COR-L47 (cell line): ENCODE data around the gene FAM3C.

ENCODE experiments used
- DNase-seq: peaks from one replicate; lab custom pipeline; 2025; lab: John Stamatoyannopoulos, UW

Gene FAM3C

DNA sequence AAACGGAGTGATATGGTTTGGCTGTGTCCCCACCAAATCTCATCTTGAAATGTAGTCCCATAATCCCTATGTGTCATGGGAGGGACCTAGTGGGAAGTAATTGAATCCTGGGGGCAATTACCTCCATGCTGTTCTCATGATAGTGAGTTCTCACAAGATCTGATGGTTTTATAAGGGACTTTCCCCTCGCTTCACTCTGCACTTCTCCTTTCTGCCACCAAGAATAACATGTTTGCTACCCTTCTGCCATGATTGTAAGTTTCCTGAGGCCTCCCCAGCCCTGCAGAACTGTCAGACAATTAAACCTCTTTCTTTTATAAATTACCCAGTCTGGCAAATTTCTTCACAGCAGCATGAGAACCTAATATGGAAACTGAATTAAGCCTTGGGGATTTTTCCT, 19.1 kb downstream of the FAM3C start:
- DNase-seq = no peak

DNA sequence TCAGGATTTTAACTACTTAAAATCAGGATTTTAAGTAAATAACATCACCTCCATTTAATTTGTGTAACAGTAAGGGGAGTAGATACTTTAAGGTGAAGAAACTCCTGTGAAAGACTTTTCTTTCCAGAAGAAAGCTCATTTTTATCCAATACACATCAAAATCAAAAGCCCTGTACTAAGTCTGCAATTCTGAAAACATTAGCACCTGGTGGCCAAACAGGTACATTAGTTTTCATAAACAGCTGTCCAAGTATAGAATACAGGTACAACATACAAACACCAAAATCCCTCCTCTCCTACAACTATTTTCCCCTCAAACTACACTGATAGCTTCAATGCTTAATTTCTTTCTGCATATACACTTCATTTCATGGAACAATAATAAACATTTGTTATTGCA, 22.9 kb downstream of the FAM3C start:
- no peak for DNase-seq

DNA sequence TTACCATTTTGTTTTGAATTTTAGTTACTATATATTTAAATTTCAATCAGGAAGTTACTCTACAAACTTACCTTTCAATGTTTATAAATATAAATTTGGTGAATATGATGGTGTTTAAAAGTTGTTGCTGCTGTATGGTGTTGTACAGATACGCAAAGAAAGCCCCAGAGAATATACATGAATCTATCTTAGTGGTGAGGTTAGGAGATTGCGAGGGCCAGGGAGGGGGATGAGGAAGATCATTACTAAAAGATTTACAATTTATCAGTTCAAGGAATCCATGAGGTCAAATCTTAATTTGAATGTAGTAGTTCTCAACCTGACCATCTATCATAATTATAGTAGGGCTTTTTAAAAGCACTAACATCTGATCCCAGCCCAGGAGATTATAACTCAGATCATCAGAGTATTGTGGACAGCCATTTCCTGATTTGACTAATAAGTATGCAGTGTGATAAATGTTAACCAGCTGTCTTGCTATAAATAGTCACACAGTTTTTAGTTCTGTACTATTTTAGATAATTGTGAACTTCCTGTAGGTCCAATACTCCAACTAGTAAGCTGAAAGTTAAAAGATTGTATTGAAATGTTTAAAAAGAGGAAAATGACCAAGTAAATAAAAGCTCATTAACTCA, 23.6 kb downstream of the FAM3C start:
- no peak for DNase-seq

DNA sequence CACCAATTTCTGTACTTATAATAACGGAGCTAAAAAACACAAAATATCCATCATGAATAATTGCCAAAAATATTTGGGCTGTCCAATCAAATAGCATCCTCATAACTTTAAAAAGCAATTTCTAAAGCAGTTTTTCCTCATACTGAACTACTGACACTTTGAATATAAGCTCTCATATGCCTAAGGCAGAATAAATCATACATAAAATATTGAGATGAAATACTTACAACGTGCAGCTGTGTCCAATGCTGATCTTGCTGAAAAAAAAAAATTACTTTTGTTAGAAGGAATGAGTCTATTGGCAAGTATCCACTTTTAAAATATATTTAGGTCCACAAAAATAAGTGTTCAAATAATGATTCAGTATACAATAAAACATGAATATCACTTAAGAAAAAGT, 24.2 kb downstream of the FAM3C start:
- DNase-seq = no peak

DNA sequence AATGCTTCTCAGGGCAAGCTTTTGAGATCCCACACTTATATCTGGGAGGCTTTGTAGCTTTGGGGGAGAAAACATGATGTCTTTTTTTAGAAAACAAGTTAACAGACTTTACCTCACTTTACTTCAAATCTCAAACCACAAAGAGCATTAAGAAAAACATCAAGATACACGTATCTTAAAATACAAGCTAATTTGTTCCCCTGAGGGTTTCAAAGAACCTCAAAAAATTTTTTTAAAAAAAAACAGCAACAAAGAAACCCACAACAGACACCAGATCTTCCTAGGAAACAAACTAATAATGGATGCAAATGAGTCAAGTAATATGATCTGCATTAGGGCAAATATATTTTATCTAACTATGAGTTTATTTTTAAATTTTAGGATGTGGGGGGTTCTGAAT, 24.7 kb downstream of the FAM3C start:
- no peak for DNase-seq

DNA sequence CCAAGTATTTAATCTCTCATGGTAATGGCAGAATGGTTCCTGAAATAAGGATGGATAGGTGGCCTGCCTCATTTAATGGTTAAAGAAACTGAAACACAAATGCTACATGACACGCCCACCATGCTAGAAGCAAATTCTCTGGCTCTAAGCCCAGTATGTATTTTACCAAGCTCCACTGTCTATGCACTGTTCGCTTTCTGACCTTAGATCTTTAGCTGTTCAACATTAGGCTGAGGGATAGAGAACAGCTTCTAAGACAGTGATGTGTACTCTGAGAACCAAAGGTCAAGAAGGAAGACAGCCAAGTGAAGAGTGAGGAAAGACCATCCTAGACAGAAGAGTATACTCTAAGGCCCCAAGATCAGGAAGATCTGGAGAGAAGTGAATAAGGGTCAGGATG, 26.6 kb downstream of the FAM3C start:
- peak; percentile 30 for DNase-seq

DNA sequence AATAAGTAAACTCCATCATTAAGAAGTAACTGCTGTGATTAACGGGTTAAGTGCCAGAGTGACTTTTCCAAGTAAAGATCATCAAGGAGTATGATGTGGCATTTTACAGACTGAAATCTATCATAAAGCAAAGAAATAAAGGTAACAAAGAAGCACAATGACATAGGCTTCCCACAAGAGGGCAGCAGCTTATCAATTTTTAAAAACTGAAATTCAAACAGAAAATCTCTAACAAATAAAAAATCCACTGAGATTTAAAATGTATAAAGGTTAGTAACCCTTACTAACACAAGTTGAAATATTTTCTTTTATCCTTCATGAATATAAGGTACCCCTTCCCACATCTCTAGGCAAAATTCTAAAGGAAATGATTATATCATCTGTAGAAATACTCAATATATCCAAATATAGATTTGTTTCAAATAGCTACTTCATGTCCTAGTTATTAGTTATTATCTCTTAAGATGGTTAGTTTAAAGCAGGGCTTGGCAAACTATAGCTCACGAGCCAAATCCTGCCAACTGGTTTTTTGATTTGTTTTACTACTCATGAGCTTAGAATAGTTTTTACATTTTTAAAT, 29.2 kb downstream of the FAM3C start:
- no peak for DNase-seq

DNA sequence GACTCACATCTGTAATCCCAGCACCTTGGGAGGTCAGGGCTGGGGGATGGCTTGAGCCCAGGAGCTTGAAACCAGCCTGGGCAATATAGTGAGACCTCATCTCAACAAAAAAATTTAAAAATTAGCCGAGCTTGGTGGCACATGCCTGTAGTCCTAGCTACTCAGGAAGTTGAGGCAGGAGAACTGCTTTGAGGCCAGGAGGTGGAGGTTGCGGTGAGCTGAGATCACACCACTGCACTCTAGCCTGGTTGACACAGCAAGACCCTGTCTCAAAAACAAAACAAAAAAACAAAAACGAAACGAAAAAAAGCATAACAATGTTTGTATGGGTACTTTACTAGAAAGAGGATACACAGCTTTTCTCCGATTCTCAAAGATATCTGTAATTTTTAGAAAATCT, 35.5 kb downstream of the FAM3C start:
- no peak for DNase-seq

DNA sequence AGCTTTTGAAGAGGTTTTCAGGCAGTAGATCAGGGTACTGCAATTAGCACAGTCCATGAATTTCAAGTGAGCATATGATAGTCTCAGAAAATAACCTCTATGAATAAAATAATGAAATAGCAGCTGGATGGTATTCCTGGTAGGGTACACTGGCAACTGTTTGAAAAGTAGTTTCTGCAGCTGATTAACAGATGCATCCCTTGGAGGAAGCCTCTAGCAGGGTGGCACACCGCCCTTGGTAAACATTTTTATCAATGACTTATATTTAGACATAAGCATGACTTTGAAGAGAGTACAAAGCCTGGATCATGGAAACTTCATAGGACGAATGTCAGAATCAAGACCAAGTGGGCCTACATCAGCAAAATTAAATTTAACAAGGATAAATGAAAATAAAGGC, 40.5 kb downstream of the FAM3C start:
- DNase-seq = no peak

DNA sequence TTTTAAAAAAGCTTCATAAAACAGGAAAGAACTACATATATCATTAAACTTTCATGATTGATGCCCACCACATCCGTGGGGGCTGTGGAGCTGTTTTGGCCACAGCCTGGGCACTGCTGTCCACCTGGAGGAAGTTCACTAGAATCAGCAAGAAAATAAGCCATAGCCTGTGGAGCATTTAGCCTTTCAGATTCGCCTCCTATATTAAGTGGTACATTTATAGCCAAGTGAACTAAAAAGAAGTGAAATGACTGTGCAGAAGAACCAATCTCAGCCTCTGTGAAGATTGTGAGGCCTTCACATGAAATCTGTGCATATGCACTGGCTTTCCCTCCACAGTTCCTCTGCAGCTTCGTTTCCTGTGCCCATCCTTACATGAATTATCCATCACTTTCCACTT, 43.8 kb downstream of the FAM3C start:
- no peak for DNase-seq

DNA sequence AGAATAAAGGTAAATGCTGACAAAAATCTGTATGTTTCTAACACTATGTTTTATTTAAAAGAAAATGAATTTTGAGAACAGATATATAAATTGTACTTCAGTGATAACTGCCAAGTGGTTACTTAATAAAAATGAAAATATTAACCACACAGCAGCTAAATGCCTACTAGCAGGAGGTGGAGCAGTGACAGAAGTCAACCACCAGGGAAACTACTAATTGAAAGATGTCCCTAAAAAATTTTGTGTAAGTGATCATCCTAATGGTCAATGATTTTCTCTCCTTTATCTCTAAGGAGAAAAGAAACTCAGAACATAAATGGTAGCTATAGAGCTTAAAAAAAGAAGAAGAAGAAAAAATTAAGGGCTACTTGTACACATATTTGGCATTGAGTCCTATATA, 44.4 kb downstream of the FAM3C start:
- no peak for DNase-seq

DNA sequence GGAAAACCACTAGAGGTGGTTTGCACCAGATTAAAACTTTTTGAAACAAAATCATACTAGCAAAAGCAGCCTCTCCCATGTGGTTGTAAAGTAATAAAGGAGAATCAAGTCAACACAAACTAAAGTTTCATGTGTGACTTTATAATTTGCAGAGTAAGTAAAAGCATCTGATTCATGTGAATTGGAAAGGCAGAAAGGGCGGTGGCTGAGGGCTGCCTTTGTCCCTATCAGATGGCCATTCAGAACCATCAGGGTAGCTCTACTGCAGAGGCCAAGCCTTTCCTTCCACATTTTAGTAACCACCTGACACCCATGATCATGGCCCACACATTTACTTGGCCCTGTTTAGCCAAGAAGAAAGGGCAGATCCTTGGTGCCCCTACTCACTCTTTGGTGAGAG, 51.6 kb downstream of the FAM3C start:
- no peak for DNase-seq

DNA sequence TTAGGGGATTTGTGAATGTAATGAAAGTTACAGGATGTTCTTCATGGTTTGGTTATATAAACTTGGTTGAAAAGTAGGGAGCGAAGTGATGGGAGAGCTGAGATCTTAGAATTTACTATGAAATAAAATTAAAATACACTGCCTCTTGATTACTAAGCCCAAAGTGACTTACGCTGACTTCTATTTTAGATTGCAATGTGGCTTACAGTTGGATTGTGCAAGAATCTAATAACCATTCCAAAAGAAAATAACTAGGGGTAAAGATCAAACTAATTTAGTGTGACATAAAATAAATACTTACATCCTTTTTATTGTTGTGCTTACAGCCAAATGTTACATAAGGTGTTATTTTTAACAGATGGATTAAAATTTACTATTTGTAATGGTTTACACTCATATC, 52.0 kb downstream of the FAM3C start:
- DNase-seq = no peak

DNA sequence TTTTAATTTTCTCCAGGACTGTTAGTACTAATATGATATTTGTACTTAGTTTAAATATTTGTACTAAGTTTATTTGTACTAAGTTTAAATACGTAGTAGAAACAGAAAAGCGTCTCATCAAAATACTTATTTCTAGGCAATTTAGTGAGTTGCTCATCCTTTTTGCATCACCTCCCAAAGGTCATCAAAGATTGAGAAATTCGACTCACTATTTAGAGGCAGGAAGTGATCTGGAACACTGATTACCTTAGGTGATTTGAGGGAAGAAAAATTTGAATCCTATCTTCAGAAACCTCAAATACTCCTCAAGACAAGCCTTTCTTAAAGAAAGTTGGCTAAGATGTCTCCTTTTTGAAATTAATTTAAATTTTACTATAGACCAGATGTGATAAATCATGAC, 52.8 kb downstream of the FAM3C start:
- DNase-seq = no peak

DNA sequence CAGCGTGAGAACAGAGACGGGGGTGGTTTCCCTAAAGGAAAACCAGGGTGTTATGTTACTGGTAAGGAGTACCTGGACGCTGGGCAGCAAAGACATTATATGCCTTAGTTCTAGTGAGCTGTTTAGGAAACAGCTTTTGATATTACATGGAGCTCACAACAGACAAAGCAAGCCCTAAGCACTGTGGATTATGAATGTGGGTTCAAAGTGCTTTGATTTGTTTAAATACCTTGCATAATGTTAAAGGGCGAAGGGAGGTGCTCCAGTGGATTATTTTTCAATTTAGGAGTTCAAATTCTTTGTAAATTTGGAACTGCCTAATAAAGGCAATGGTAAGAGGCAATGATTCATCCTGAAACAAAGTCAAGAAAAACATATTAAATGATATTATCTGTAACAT, 53.5 kb downstream of the FAM3C start:
- DNase-seq = no peak

DNA sequence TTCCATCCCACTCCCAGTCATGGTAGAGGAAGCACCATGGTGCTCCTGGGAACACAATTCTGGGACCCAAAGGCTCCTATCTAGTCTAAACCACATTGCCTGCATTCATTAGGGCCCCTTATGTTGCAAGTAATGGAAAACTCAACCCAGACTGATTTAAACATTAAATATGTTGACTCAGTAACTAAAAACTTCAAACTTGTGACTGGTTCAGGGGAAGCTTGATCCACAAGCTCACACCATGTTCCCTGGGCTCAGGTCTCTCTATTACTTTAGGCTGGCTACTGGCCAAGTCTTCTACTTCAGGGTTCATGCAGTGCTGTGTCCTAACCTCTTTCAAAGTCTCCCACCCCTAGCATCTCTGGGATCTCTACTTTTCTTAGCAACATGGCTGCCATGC, 54.2 kb downstream of the FAM3C start:
- DNase-seq = no peak

DNA sequence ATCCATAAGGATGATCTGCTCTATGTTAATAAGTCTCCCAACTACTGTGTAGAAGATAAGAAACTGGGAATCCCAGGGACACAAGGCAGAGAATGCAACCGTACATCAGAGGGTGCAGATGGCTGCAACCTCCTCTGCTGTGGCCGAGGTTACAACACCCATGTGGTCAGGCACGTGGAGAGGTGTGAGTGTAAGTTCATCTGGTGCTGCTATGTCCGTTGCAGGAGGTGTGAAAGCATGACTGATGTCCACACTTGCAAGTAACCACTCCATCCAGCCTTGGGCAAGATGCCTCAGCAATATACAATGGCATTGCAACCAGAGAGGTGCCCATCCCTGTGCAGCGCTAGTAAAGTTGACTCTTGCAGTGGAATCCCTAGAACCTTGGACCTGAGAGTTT, 57.0 kb downstream of the FAM3C start:
- DNase-seq = no peak

DNA sequence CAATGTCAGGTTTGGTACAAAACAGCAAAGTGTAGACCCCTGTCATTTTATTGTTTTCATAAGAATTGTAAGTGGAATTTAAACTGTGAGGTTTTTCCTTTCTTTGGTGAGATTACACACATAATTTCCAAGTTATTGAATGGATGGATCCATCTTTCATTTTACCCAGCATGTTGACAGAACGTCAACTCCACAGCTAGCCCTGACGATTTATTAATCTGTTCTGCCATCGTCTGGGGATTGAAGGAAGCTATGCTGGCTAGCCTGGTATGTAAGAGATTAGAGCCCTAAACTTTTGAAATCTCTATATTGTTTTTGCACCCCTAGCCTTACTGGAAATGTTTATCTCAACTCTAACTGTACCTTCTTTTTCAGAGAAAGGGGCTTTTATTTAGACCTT, 58.7 kb downstream of the FAM3C start:
- peak; percentile 48 for DNase-seq

DNA sequence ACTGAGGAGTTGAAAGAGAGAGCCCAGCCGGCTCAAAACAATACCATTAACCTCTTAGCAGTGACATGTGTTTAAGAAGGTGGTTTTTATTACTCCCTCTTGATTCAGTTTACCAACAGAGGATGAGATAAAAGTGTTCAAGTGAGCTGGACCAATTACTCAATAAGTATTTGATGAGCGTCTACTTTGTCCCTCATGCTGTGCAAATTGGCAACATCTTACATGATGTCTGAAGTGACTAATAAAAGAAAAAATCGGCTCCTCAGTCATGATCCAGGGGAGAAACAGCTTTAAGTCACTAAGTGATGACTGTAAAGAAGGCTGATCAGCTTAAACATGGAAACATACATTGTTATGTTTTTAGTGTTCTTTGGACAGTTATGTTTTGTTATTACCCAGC, 59.5 kb downstream of the FAM3C start:
- DNase-seq = no peak

DNA sequence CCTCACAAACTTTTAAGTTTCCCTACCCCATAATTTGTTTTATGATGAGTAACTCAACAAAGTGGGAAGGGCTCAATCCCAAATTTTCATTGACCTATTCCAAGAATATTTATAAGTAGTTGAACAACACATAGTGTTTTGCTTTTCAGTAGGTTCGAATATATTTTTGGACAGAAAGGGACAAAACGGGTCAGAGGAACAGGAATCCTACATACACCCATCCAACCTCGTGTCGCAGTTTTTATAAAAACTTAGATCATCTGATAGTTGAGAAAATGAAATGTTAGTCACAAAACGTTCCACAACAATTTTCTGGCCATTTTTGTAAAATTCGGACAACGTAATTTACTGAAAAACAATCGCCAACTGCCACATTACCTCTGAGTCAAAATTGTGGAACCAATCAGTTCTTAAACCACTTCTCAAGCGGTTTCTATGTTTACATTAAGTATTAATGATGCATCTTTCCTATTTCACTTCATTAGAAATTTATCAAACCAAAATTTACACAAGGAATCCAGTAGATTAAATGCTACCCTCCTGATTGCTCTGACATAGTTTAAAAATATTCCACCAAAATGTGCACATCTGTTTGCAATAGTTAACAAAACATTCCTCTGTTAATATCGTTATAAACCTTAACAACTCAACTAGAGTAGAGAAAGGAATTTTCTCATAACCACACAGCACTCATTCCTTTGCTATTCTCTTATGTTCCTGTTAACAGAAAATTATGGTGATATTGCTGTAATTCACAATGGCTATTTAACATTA, 61.0 kb downstream of the FAM3C start:
- DNase-seq = no peak

DNA sequence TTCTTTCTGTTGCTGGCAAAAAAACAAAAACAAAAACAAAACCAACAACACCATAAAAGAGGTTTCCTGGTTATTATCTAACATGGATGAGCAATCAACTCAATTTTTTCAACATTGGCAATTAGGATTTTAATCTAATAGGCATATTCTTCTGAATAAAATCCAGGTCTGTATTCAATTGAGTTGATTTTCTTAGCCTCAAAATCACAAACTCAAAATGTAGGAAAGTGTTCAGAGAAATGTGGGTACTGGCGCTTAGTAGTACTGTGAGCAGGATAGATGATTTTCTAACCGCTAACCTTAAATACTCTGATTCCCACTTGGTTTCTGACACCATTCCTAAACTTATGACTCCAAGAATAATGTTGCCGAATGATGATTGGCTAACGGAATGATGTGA, 61.7 kb downstream of the FAM3C start:
- DNase-seq = no peak

DNA sequence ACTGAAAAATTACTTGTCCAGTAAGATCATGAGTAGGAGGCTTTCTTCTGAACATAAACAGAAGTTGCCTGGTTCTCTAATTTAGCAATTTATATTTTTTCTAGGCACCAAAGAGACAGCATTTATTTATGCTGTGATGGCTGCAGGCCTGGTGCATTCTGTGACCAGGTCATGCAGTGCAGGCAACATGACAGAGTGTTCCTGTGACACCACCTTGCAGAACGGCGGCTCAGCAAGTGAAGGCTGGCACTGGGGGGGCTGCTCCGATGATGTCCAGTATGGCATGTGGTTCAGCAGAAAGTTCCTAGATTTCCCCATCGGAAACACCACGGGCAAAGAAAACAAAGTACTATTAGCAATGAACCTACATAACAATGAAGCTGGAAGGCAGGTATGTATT, 64.5 kb downstream of the FAM3C start:
- DNase-seq = no peak

DNA sequence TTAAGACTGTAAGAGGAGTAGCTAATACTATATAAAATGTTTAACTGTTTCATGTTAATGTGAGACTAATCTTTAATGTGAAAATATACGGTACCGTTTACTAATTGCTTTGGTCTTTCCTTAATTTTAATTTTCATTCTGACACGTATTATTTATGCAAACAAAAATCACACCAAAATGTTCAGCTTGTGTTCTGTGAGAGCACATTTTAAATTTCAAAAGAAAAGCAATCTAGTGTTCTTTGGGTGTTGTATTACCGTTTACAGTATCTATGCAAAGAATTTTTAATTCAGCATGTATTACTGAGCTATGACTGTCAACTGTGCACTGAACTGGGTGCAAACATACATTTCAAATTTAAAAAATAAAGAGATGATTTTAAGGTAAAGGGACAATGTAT, 65.1 kb downstream of the FAM3C start:
- DNase-seq = no peak
